ENCODE data around the gene TREX2. TPM values are rescaled to one million over a fixed set of nuclear protein-coding genes. Genes with fewer than 3 reads are reported as not detected.

Gene TREX2
- total RNA-seq, 1 experiment from 2014 or later, result 1.1 TPM

DNA sequence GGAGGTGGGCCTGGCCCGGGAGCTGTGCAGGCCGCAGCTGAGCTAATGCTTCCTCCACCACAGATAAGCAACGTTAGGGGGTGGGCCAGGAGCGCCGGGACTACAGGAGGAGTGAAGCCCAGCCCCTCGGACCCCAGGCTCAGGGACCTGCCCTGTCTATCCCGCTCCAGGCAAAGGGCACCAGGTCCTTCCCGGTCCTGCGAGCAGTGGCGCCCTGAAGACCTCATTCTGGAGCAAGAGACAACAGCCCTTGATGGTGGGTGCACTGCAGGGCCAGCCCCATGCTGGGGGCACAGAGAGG, 730 bp upstream of the TREX2 start:
- Histone ChIP-seq H2AK5ac (ENCODE audit: insufficient read length, low read length) (no peak overlapping the region), H3K9ac (ENCODE audit: extremely low read depth, insufficient read length, low read length) (no peak overlapping the region), H2BK120ac (ENCODE audit: low read depth, low read length, poor library complexity, severe bottlenecking) (no peak overlapping the region), H3K18ac (ENCODE audit: insufficient read length, low read depth, low read length) (no peak overlapping the region), H3K27me3 (ENCODE audit: insufficient read depth, low read length) (no peaks in the 10 kb centered on the region), H2BK5ac (ENCODE audit: insufficient read length, low read length) (no peak overlapping the region), H3K79me1 (ENCODE audit: insufficient read depth, low read depth, low read length, poor library complexity, severe bottlenecking) (no peaks in the 10 kb centered on the region), H4K20me1 (ENCODE audit: control insufficient read depth, insufficient read depth, insufficient read length) (no peaks in the 10 kb centered on the region), H3K14ac (ENCODE audit: insufficient read depth, low read length) (no peak overlapping the region), H3K79me2 (ENCODE audit: insufficient read depth, low read length) (no peaks in the 10 kb centered on the region), H3K4me2 (ENCODE audit: insufficient read depth, insufficient read length, low read length) (no peak overlapping the region), H3K56ac (ENCODE audit: insufficient read length, low read depth, low read length) (no peak overlapping the region), H3K23ac (ENCODE audit: insufficient read length, low read depth, low read length) (no peak overlapping the region), H3K23me2 (ENCODE audit: insufficient read length, low read depth, low read length, poor library complexity, severe bottlenecking) (no peaks in the 10 kb centered on the region), H2BK20ac (ENCODE audit: low read depth, low read length, poor library complexity, severe bottlenecking) (no peak overlapping the region), H3T11ph (ENCODE audit: low read length) (no peak overlapping the region), H2BK12ac (ENCODE audit: insufficient read length, low read depth, low read length) (no peak overlapping the region), H3K4me1 (ENCODE audit: insufficient read depth, low read length) (no peaks in the 10 kb centered on the region), H2BK15ac (ENCODE audit: low read depth, low read length) (no peak overlapping the region), H4K5ac (ENCODE audit: insufficient read length, low read depth, low read length) (no peak overlapping the region), H3K27ac (ENCODE audit: insufficient read length, low read depth, low read length) (no peak overlapping the region), H4K8ac (replicated peaks; ENCODE audit: insufficient read length, low read depth, low read length) (no peak overlapping the region), H2AFZ (ENCODE audit: low read length) (no peak overlapping the region), H4K91ac (ENCODE audit: insufficient read length, low read depth, low read length) (no peak overlapping the region), H3K4ac (ENCODE audit: low read depth, low read length) (no peak overlapping the region), H3K9me3 (ENCODE audit: control insufficient read depth, low read depth, low read length) (peaks cover 20% of the 10 kb centered on the region)
- H3K4me1 Mint-ChIP-seq, result no peaks in the 10 kb centered on the region
- H3K4me3 Mint-ChIP-seq, result no peak overlapping the region
- TF ChIP-seq, protein P1, sequence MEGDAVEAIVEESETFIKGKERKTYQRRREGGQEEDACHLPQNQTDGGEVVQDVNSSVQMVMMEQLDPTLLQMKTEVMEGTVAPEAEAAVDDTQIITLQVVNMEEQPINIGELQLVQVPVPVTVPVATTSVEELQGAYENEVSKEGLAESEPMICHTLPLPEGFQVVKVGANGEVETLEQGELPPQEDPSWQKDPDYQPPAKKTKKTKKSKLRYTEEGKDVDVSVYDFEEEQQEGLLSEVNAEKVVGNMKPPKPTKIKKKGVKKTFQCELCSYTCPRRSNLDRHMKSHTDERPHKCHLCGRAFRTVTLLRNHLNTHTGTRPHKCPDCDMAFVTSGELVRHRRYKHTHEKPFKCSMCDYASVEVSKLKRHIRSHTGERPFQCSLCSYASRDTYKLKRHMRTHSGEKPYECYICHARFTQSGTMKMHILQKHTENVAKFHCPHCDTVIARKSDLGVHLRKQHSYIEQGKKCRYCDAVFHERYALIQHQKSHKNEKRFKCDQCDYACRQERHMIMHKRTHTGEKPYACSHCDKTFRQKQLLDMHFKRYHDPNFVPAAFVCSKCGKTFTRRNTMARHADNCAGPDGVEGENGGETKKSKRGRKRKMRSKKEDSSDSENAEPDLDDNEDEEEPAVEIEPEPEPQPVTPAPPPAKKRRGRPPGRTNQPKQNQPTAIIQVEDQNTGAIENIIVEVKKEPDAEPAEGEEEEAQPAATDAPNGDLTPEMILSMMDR (conservative IDR thresholded peaks at IDR 0.05), result no peak
- H3K36me3 Mint-ChIP-seq (ENCODE audit: insufficient read depth in 1 of 3, low read depth in 3 of 3), result peaks cover 10 to 16% (median 15%) of the 10 kb centered on the region in 3 experiments; a peak in 5 of 7 replicates
- peaks cover 49 to 66% of the 10 kb centered on the region in 2 experiments for H3K9me3 Mint-ChIP-seq
- WGBS (ENCODE audit: extremely low coverage, insufficient read length, low lambda C conversion rate), result no CpG with 5 or more reads among the region's 10 CpGs
- H3K27ac Mint-ChIP-seq, result no peak overlapping the region
- H3K27me3 Mint-ChIP-seq (ENCODE audit: low read depth), result peaks cover 1% of the 10 kb centered on the region; the same call in 1 of the 2 replicates
- no peak for DNase-seq

Data from H9 (cell line).